HCT116 (cell line): ENCODE measurements around the gene KIRREL3. TPM values are rescaled to one million over a fixed set of nuclear protein-coding genes. Genes with fewer than 3 reads are reported as not detected.

Source experiments
- ATAC-seq: fragments of 200-7000 bp; cut with Tn5 transposase; 2 replicates; pipeline ENCODE4 v1.9.1; 2020; ENCODE audit warnings: mild to moderate bottlenecking, moderate library complexity
- BruUV-seq: library from RNA; stranded (reverse); fragments of 400-500 nt; replicated peaks from 2 replicates; lab custom pipeline; 2021; lab: Mats Ljungman, UMichigan
- CTCF ChIA-PET: fragments of 300-600 bp; sonication (Branson Sonifier 250); formaldehyde crosslinking; loops from one replicate; lab custom pipeline; 2021; ENCODE audit warnings: antibody characterized with exemption; lab: Charles Lee
- POLR2A ChIA-PET: fragments of 300-600, 350-600 bp; sonication (Branson Sonifier 250); formaldehyde crosslinking; loops from one replicate; lab custom pipeline; 2021; ENCODE audit warnings: antibody characterized with exemption; lab: Charles Lee
- RAD21 ChIA-PET, 2 experiments: fragments of 300-600 bp; sonication (Branson Sonifier 250); formaldehyde crosslinking; loops; one replicate each; lab custom pipeline; 2023; ENCODE audit warnings: low total read pairs in 2 of 2; ENCODE audit not compliant: uncharacterized antibody in 2 of 2, unreplicated experiment in 2 of 2, low non-redundant PET in 1 of 2; lab: Charles Lee
- DNase-seq: peaks from one replicate; pipeline ENCODE4 v3.0.0-alpha.2; 2010; ENCODE audit warnings: low read depth, low spot score
- H2AFZ ChIP-seq: fragments of 200-600 bp; shearing (Covaris generic), sonication (generic); 2 replicates; pipeline ENCODE4 v1.6.1; 2017; ENCODE audit warnings: low read depth, mixed run types, mixed read lengths, antibody characterized with exemption, low read length; ENCODE audit not compliant: poor library complexity, severe bottlenecking
- H3K27ac ChIP-seq: 2 replicates; pipeline ENCODE4 v1.5.1; 2012; ENCODE audit warnings: low read depth, low read length
- H3K27me3 ChIP-seq: fragments of 200-600 bp; sonication (generic); 2 replicates; pipeline ENCODE4 v1.6.1; 2016; ENCODE audit warnings: mixed run types, low read length, mixed read lengths; ENCODE audit not compliant: insufficient read depth
- H3K36me3 ChIP-seq, 2 experiments: fragments of 200-500 bp in 1 of 2; fragments of 200-600 bp in 1 of 2; sonication (Bioruptor generic) in 1 of 2; sonication (generic) in 1 of 2; 2 replicates each; pipeline versions ENCODE4 v1.5.1 to v1.6.1; 2014 to 2016; ENCODE audit warnings: low read length in 2 of 2, inconsistent platforms in 1 of 2, mixed read lengths in 1 of 2, mixed run types in 1 of 2; ENCODE audit not compliant: insufficient read depth in 2 of 2, control insufficient read depth in 1 of 2
- H3K4me1 ChIP-seq, 2 experiments: fragments of 200-600 bp in 1 of 2; sonication (generic) in 1 of 2; 2 replicates each; pipeline versions ENCODE4 v1.5.1 to v1.6.1; 2012 to 2017; ENCODE audit warnings: low read length in 2 of 2, inconsistent platforms in 1 of 2, mild to moderate bottlenecking in 1 of 2, mixed read lengths in 1 of 2, mixed run types in 1 of 2, moderate library complexity in 1 of 2; ENCODE audit not compliant: insufficient read depth in 2 of 2, control insufficient read depth in 1 of 2
- H3K4me2 ChIP-seq: fragments of 200-600 bp; sonication (generic); 2 replicates; pipeline ENCODE4 v1.6.1; 2017; ENCODE audit warnings: mixed run types, low read length, mixed read lengths
- H3K4me3 ChIP-seq, 2 experiments: fragments of 200-600 bp in 1 of 2; sonication (generic) in 1 of 2; replicated peaks in 1 of 2; 2 replicates each; pipeline ENCODE4 v1.5.1; 2011 to 2016; ENCODE audit warnings: low read length in 2 of 2, control low read depth in 1 of 2, low read depth in 1 of 2, mild to moderate bottlenecking in 1 of 2, mixed read lengths in 1 of 2, mixed run types in 1 of 2
- H3K79me2 ChIP-seq: fragments of 200-600 bp; sonication (generic); 2 replicates; pipeline ENCODE4 v1.6.1; 2017; ENCODE audit warnings: mild to moderate bottlenecking, mixed run types, low read length, moderate library complexity, mixed read lengths; ENCODE audit not compliant: insufficient read depth
- H3K9ac ChIP-seq: fragments of 200-600 bp; sonication (generic); 2 replicates; pipeline ENCODE4 v1.6.1; 2016; ENCODE audit warnings: low read length, mixed read lengths
- H3K9me2 ChIP-seq: fragments of 200-600 bp; sonication (generic), shearing (Covaris generic); 2 replicates; pipeline ENCODE4 v1.6.1; 2017; ENCODE audit warnings: mixed run types, mild to moderate bottlenecking, moderate library complexity; ENCODE audit not compliant: insufficient read depth
- H3K9me3 ChIP-seq, 2 experiments: fragments of 200-500 bp in 1 of 2; fragments of 200-600 bp in 1 of 2; sonication (Bioruptor generic) in 1 of 2; sonication (generic) in 1 of 2; 2 replicates each; pipeline ENCODE4 v1.6.1; 2014 to 2017; ENCODE audit warnings: low read length in 2 of 2, mixed read lengths in 2 of 2, inconsistent platforms in 1 of 2, low read depth in 1 of 2, mild to moderate bottlenecking in 1 of 2, mixed run types in 1 of 2, moderate library complexity in 1 of 2; ENCODE audit not compliant: control insufficient read depth in 1 of 2, insufficient read depth in 1 of 2
- H4K20me1 ChIP-seq: fragments of 200-600 bp; sonication (generic), shearing (Covaris generic); 2 replicates; pipeline ENCODE4 v1.6.1; 2017; ENCODE audit warnings: mixed run types, mild to moderate bottlenecking, moderate library complexity; ENCODE audit not compliant: insufficient read depth
- CEBPB ChIP-seq: IDR thresholded peaks from 2 replicates; pipeline ENCODE4 v1.6.1; 2012; ENCODE audit warnings: low read depth
- ELF1 ChIP-seq: IDR thresholded peaks from 2 replicates; pipeline ENCODE4 v1.6.1; 2012; ENCODE audit warnings: low read depth, borderline replicate concordance
- EZH2phosphoT487 ChIP-seq: fragments of 200-600 bp; IDR thresholded peaks from 2 replicates; pipeline ENCODE4 v1.6.1; 2018; ENCODE audit warnings: antibody characterized with exemption, borderline replicate concordance
- POLR2A ChIP-seq: IDR thresholded peaks from 2 replicates; pipeline ENCODE4 v1.7.0; 2011; ENCODE audit warnings: borderline replicate concordance; ENCODE audit not compliant: insufficient read depth, insufficient read length; ENCODE audit errors: extremely low read depth
- POLR2AphosphoS5 ChIP-seq: IDR thresholded peaks from 2 replicates; pipeline ENCODE4 v1.6.1; 2011; ENCODE audit warnings: mild to moderate bottlenecking, low read depth, low read length, moderate library complexity
- RAD21 ChIP-seq: IDR thresholded peaks from 2 replicates; pipeline ENCODE4 v1.6.1; 2012; ENCODE audit warnings: low read depth, mild to moderate bottlenecking
- SP1 ChIP-seq: IDR thresholded peaks from 2 replicates; pipeline ENCODE4 v1.6.1; 2012; ENCODE audit warnings: low read depth
- SRF ChIP-seq: IDR thresholded peaks from 2 replicates; pipeline ENCODE4 v1.6.1; 2012; ENCODE audit warnings: low read depth
- TCF7L2 ChIP-seq: IDR thresholded peaks from 2 replicates; pipeline ENCODE4 v1.7.0; 2011; ENCODE audit warnings: borderline replicate concordance, inconsistent platforms; ENCODE audit not compliant: insufficient read depth, insufficient read length; ENCODE audit errors: extremely low read depth
- ZFX ChIP-seq: fragments of 450-650 bp; IDR thresholded peaks from 2 replicates; pipeline ENCODE4 v1.6.1; 2017
- intact Hi-C: fragments of 100-400 bp; cut with micrococcal nuclease; formaldehyde crosslinking; loops from 2 replicates; pipeline ENCODE4 v1.10.0; 2022
- total RNA-seq: library from RNA; stranded (reverse); gene quantifications from one replicate; pipeline ENCODE4 v1.2.1, GENCODE V29; 2021; ENCODE audit not compliant: unreplicated experiment
- TF ChIP-seq, protein P1 (sequence below): IDR thresholded peaks from 2 replicates; pipeline ENCODE4 v1.6.1; 2012
- TF ChIP-seq, protein P2 (sequence below): IDR thresholded peaks from 2 replicates; pipeline ENCODE4 v1.6.1; 2011; ENCODE audit warnings: mild to moderate bottlenecking, low read length, moderate library complexity; ENCODE audit not compliant: insufficient replicate concordance; ENCODE audit errors: extremely low read depth

Gene KIRREL3
- total RNA-seq, 1 experiment from 2014 or later = not detected

DNA sequence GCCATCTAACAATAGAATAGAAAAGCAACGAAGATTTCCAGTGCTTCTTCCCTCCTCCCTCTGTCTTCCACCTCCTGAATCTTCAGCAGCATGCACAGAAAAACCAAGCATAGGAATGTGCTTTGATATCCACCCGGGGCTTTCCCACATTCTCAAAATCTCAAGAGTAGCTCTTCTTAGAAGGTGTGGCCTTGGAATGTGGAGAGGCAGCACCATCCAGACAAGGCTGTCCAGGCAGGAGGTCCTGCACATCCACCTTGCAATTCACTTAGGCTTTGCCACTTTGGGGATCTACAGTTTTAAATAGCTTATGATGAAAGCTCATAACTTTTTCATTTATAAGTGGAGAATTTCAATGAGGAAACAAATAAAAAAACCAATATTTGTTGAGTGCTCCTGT, 72.9 kb downstream of the KIRREL3 start:
- no peaks in the 10 kb centered on the region for H3K4me1 ChIP-seq
- no peaks in the 10 kb centered on the region for H3K9me2 ChIP-seq
- no peak overlapping the region for H3K9ac ChIP-seq
- no peaks in the 10 kb centered on the region for H3K9me3 ChIP-seq
- no peak overlapping the region for H3K4me3 ChIP-seq
- DNase-seq (no peak), ATAC-seq (no peak)
- H2AFZ ChIP-seq = no peak overlapping the region
- RAD21 ChIA-PET = no interaction called here
- H3K79me2 ChIP-seq = no peaks in the 10 kb centered on the region
- no TSS peak for BruUV-seq
- intact Hi-C loops = no loop called here
- H3K27me3 ChIP-seq = no peaks in the 10 kb centered on the region
- TF ChIP-seq POLR2AphosphoS5 (no peak), CEBPB (no peak), ZFX (no peak), SP1 (no peak), RAD21 (no peak), EZH2phosphoT487 (no peak), SRF (no peak), ELF1 (no peak), TCF7L2 (no peak), POLR2A (no peak)
- TF ChIP-seq, protein P1, sequence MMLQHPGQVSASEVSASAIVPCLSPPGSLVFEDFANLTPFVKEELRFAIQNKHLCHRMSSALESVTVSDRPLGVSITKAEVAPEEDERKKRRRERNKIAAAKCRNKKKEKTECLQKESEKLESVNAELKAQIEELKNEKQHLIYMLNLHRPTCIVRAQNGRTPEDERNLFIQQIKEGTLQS = no peak
- TF ChIP-seq, protein P2, sequence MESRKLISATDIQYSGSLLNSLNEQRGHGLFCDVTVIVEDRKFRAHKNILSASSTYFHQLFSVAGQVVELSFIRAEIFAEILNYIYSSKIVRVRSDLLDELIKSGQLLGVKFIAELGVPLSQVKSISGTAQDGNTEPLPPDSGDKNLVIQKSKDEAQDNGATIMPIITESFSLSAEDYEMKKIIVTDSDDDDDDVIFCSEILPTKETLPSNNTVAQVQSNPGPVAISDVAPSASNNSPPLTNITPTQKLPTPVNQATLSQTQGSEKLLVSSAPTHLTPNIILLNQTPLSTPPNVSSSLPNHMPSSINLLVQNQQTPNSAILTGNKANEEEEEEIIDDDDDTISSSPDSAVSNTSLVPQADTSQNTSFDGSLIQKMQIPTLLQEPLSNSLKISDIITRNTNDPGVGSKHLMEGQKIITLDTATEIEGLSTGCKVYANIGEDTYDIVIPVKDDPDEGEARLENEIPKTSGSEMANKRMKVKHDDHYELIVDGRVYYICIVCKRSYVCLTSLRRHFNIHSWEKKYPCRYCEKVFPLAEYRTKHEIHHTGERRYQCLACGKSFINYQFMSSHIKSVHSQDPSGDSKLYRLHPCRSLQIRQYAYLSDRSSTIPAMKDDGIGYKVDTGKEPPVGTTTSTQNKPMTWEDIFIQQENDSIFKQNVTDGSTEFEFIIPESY = no peak
- H4K20me1 ChIP-seq = no peaks in the 10 kb centered on the region
- H3K36me3 ChIP-seq = no peaks in the 10 kb centered on the region
- POLR2A ChIA-PET = no interaction called here
- CTCF ChIA-PET = no interaction called here
- H3K4me2 ChIP-seq = no peak overlapping the region
- no peak overlapping the region for H3K27ac ChIP-seq
